Thyroid gland (tissue), 4 donors: ENCODE data around the gene FIGNL2. TPM values are rescaled to one million over a fixed set of nuclear protein-coding genes. Genes with fewer than 3 reads are reported as not detected.

ENCODE experiments used
- DNase-seq, 2 donors: peaks; one replicate each; pipeline ENCODE4 v3.0.0-alpha.2; 2019
- H3K27ac ChIP-seq, 3 donors: fragments of 200-600 bp; sonication (generic); 1 replicate in 2 of 3; 2 replicates in 1 of 3; pipeline ENCODE4 v1.5.1; 2016 to 2019; ENCODE audit warnings: mild to moderate bottlenecking in 1 of 3, moderate library complexity in 1 of 3
- H3K27me3 ChIP-seq: fragments of 200-600 bp; sonication (generic); one replicate; pipeline ENCODE4 v1.5.1; 2019
- H3K36me3 ChIP-seq, 2 donors: fragments of 200-600 bp; sonication (generic); one replicate each; pipeline ENCODE4 v1.5.1; 2016 to 2019
- H3K4me1 ChIP-seq, 2 donors: fragments of 200-600 bp; sonication (generic); one replicate each; pipeline ENCODE4 v1.5.1; 2017 to 2019
- H3K4me3 ChIP-seq, 3 donors: fragments of 200-600 bp; sonication (generic); replicated peaks in 1 of 3; 1 replicate in 2 of 3; 2 replicates in 1 of 3; pipeline ENCODE4 v1.5.1; 2016; ENCODE audit warnings: mild to moderate bottlenecking in 1 of 3
- H3K9me3 ChIP-seq: fragments of 200-600 bp; sonication (generic); one replicate; pipeline ENCODE4 v1.5.1; 2017
- POLR2A ChIP-seq, 2 donors: fragments of 450-650 bp; IDR thresholded peaks; one replicate each; pipeline ENCODE4 v1.6.1; 2017; ENCODE audit warnings: antibody characterized with exemption in 2 of 2, mild to moderate bottlenecking in 2 of 2, moderate library complexity in 1 of 2
- WGBS, 2 donors: methylation state at CpG; one replicate each; pipeline ENCODE4 v1.1.5; 2017; 5-methylcytosine and 5-hydroxymethylcytosine counted together
- intact Hi-C: fragments of 100-400 bp; cut with DNase I; formaldehyde crosslinking; loops from one replicate; pipeline ENCODE4 v1.15.1; 2023
- total RNA-seq, 4 donors: library from RNA; depleted of rRNA; stranded (reverse); fragments of >200 nt; gene quantifications; one replicate each; pipeline ENCODE4 v1.2.3, GENCODE V29; 2016
- TF ChIP-seq, protein P1 (sequence below), 6 experiments: fragments of 200-600 bp in 3 of 6; fragments of 450-650 bp in 3 of 6; sonication (generic) in 3 of 6; IDR thresholded peaks; one replicate each; pipeline ENCODE4 v1.5.1; 2016 to 2019; ENCODE audit warnings: antibody characterized with exemption in 6 of 6, mild to moderate bottlenecking in 2 of 6, inconsistent platforms in 1 of 6, moderate library complexity in 1 of 6

The FIGNL2 gene
- total RNA-seq, 4 donors from 2014 or later: 0.45 to 1.6 (median 1.1) TPM

DNA sequence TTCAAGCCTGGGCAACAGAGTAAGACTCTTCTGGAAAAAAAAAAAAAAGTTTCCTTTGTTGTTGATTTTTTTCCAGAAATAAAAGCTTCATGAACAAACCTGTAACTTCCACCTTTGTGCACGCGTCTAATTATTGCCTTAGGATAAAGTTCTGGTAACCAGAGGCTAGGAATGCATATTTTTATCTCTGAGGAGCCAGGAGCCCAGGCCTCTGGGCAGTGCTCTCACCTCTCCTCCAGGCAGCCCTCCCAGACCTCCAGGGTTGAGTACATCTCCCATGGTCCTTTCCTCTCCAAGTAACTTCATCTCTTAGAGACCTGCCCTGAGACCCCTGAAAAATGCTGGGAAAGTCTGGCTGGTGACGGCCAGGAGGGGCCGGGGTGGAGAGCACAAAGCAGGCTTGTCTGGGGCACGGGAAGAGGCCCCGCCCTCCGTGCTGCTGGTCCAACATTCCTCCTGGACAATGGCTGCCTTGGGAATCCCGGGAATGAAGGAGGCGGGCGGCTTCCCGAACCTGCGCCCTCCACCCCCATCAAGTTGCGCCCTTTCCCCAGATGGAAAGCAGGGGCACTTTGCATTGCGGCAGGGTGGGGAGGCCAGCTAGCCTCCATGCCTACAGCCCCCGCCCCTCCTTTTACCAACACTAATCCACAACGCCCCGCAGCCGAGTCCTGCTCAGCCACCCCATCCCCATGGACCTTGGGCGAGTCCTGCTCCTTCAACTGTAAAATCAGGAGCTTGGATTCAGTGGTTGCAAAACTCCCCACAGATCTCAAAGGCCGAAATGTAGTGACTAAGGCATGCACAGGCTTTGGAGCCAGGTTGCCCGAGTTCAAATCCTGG lies 7.3 kb upstream of the FIGNL2 start:
- peaks cover 0 to 10% of the 10 kb centered on the region in 2 donors for H3K4me1 ChIP-seq
- H3K27me3 ChIP-seq: no peaks in the 10 kb centered on the region
- DNase-seq: no peak
- intact Hi-C loops: no loop called here
- no peak overlapping the region for H3K27ac ChIP-seq
- H3K4me3 ChIP-seq: no peak overlapping the region
- no peaks in the 10 kb centered on the region for H3K9me3 ChIP-seq
- no peak for TF ChIP-seq POLR2A (IDR thresholded peaks at IDR 0.05)
- TF ChIP-seq, protein P1, sequence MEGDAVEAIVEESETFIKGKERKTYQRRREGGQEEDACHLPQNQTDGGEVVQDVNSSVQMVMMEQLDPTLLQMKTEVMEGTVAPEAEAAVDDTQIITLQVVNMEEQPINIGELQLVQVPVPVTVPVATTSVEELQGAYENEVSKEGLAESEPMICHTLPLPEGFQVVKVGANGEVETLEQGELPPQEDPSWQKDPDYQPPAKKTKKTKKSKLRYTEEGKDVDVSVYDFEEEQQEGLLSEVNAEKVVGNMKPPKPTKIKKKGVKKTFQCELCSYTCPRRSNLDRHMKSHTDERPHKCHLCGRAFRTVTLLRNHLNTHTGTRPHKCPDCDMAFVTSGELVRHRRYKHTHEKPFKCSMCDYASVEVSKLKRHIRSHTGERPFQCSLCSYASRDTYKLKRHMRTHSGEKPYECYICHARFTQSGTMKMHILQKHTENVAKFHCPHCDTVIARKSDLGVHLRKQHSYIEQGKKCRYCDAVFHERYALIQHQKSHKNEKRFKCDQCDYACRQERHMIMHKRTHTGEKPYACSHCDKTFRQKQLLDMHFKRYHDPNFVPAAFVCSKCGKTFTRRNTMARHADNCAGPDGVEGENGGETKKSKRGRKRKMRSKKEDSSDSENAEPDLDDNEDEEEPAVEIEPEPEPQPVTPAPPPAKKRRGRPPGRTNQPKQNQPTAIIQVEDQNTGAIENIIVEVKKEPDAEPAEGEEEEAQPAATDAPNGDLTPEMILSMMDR (IDR thresholded peaks at IDR 0.05): no peak
- WGBS, 2 donors: 33 to 36% methylated on average over 6 to 20 of the region's 21 CpGs
- no peaks in the 10 kb centered on the region for H3K36me3 ChIP-seq

DNA sequence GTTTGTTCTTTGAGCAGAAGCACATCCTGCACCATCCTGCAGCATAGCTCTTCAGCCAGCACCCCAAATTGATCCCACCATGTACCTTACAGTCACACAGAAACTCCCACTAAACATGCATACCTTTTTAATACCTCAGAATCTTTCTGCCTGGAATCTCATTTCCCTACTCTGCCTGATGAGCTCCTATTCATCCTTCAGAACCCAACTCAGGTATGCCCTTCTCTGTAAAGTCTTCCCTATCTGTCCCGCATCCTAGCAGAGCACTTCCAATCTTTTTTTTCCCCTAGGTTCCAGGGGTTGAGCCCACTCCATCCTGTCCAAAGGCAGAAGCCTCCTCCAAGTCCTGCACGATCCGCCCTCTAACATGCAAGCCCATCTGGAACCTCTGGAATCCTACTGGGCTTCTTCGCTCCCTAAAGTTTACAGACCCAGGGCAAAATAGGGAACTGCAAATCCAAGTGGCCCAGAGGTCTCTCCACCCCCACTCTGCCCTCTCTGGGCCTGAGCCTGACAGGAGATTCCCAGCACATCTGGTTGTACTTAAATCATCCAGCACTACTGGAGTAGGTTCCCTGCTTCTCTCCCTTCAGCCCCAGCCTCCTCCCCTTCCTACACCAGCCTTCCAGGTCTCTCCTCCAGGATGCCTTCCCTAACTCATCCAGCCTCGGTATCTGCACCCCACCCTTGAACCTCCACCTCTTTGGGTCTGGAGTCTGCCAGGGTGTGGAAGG lies 4.1 kb upstream of the FIGNL2 start:
- intact Hi-C loops: no loop called here
- Histone ChIP-seq H3K36me3 (no peaks in the 10 kb centered on the region), H3K4me1 (peaks cover 7 to 26% of the 10 kb centered on the region in 2 donors), H3K27me3 (no peaks in the 10 kb centered on the region), H3K4me3 (no peak overlapping the region), H3K9me3 (no peaks in the 10 kb centered on the region), H3K27ac (no peak overlapping the region)
- TF ChIP-seq, protein P1 (IDR thresholded peaks at IDR 0.05): no peak
- TF ChIP-seq POLR2A (IDR thresholded peaks at IDR 0.05): no peak
- no peak for DNase-seq
- WGBS, 2 donors: 80 to 93% methylated on average over 5 of the region's 5 CpGs

DNA sequence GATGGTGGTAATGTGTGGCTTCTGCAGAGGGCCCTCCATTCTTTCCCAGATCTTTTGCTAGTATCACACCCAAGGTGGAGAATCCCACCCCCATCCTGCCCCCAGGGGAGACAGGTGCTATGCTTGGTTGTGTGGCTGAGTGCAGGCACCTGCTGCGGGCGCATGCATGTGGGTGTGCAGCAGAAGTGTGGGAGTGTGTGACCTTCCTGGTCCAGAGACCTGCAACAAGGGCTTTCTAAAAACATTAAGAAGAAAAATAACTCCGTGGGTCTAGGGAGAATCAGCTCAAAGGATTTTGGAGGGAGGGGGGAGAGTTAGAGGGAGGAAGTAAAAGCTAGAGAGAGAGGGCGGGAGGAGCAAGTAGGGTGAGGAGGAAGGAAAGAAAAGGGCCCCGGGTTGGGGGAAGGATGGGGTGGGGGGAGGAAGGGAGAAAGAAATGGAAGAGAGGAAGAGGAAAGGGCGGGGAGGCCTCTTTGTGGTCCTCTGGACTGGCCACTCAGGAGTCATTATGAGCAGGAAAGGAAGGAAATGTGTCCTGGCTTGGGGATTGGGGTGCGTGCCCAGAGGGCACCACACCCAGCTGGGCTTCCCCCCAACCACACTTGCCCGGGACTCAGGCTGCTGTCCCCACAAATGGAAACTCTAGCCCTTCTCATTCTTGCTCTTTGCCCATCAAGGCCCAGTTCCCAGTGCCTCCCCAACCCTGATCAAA lies 3.1 kb upstream of the FIGNL2 start:
- Histone ChIP-seq H3K4me3 (no peak overlapping the region), H3K27me3 (peaks cover 1% of the 10 kb centered on the region), H3K36me3 (no peaks in the 10 kb centered on the region), H3K4me1 (peaks cover 14 to 36% of the 10 kb centered on the region in 2 donors), H3K9me3 (no peaks in the 10 kb centered on the region), H3K27ac (no peak overlapping the region)
- DNase-seq: no peak
- intact Hi-C loops: no loop called here
- WGBS, 2 donors: 49 to 64% methylated on average over 8 of the region's 8 CpGs
- TF ChIP-seq POLR2A (IDR thresholded peaks at IDR 0.05): no peak
- TF ChIP-seq, protein P1 (IDR thresholded peaks at IDR 0.05): no peak

DNA sequence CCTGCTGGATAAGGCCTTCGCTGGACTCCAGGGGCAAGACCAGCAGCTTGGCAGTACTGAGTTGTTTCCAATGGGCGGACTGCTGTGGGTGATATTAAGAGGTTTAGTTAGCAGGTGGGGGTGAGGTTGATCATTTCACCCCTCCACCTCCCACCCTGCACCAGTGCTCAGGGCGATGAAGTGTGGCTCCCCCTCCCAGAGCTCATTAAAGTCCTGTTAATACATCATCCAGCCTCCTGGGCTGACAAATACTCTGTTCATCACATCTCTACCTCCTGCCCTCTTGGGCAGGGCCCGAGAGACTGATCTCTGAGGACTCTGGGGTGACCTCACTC lies 2.4 kb upstream of the FIGNL2 start:
- H3K27me3 ChIP-seq: peaks cover 8% of the 10 kb centered on the region
- H3K27ac ChIP-seq: no peak overlapping the region
- no peaks in the 10 kb centered on the region for H3K36me3 ChIP-seq
- H3K4me3 ChIP-seq: no peak overlapping the region
- 89 to 92% methylated on average over 3 to 4 of the region's 4 CpGs for WGBS, 2 donors
- H3K9me3 ChIP-seq: no peaks in the 10 kb centered on the region
- H3K4me1 ChIP-seq: peaks cover 14 to 40% of the 10 kb centered on the region in 2 donors
- DNase-seq: no peak
- intact Hi-C loops: no loop called here
- no peak for TF ChIP-seq POLR2A (IDR thresholded peaks at IDR 0.05)
- TF ChIP-seq, protein P1 (IDR thresholded peaks at IDR 0.05): no peak
